GM13976 (cell line): Measurements from ENCODE around the gene BRD1.
A peak's percentile ranks its signal among the peaks of the same experiment; 100 is the strongest.

Experiments used
- DNase-seq: peaks from one replicate; pipeline ENCODE4 v3.0.0; 2012; ENCODE audit warnings: low spot score
- in situ Hi-C: fragments of 300-500 bp; cut with MboI; formaldehyde crosslinking; loops from one replicate; pipeline ENCODE4 v1.12.0; 2022; ENCODE audit warnings: low sequenced_read_pairs, mixed read lengths, inconsistent platforms; ENCODE audit not compliant: unreplicated experiment
- TF ChIP-seq, protein P1 (sequence below): IDR thresholded peaks from 2 replicates; pipeline ENCODE4 v1.5.1; 2012; ENCODE audit warnings: borderline replicate concordance, mild to moderate bottlenecking; ENCODE audit not compliant: insufficient read depth; ENCODE audit errors: extremely low read depth, missing control alignments, control extremely low read depth

BRD1 gene

DNA sequence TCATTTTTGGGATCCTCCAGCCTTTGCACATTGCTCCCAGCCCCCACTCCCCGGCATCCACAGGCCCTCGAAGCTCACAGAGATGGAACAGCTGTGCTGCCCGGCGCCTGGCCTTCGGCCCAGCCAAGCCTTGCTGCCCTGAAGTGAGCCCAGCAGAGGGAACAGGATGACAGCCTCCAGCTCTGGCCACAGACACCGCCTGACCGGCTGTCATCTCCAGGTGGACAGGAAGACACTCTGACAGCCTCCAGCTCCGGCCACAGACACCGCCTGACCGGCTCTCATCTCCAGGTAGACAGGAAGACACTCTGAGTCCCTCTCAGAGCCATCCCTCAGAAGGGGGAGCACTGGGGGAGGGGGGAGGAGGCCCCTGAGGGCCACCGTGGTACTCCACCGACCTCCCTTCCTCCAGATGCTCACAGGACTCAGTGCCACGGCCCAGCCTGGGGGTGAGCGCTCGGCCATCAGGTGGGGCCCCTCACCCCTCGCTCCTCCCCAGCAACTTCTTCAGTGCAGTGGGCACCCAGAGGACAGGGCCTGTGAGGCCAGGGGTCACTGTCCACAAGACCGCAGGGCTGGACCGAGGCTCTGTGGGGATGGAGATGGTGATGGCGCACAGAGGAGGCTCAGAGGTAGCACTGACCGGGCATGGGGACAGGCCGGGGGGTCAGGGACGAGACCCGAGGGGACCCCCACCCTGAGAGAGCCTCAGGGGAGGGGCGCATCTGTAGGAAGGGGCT is 58.6 kb downstream of the BRD1 start:
- TF ChIP-seq, protein P1, sequence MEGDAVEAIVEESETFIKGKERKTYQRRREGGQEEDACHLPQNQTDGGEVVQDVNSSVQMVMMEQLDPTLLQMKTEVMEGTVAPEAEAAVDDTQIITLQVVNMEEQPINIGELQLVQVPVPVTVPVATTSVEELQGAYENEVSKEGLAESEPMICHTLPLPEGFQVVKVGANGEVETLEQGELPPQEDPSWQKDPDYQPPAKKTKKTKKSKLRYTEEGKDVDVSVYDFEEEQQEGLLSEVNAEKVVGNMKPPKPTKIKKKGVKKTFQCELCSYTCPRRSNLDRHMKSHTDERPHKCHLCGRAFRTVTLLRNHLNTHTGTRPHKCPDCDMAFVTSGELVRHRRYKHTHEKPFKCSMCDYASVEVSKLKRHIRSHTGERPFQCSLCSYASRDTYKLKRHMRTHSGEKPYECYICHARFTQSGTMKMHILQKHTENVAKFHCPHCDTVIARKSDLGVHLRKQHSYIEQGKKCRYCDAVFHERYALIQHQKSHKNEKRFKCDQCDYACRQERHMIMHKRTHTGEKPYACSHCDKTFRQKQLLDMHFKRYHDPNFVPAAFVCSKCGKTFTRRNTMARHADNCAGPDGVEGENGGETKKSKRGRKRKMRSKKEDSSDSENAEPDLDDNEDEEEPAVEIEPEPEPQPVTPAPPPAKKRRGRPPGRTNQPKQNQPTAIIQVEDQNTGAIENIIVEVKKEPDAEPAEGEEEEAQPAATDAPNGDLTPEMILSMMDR: no peak
- in situ Hi-C loops: loop anchor here (25.0 kb wide), 1 partner anchor 268 kb away; no protein-coding TSS in a partner anchor
- no peak for DNase-seq

DNA sequence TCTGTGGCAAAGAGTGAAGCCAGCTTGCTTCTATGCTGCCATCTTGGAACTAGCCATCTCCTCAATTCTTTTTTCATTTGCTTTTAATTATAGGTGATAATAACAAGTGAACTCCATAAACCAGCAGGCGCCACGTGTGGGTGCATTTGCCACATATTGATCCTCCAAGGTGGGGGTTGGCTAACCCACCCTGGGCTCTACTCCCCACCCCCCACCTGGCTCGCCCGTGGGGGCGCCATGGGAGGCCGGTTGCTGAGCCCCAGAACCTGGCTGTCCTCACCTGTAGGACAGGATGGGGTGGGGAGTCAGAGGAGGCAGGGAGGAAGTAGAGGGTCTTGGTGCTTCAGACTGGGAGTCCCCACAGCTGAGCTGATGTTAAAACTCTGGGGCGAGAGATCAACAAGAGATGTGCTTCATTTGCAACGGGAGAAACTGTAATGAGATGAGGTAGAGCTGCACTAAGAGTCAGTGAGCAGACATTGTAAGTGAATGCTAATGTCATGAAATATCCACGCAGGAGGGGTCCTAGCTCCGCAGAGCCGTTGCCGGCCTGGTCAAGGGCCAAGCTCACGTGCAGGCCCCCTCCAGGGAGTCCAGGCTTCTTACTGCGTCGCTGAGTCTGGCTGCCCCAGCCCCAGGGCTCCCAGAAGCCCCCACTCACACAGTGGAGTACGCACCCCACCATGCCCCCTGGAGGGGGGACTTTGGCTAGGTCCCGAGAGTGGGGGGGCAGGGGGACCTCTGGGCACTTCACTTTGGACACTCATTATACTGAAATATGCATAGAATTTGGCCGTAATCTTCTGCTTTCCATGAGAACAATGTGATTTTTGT is 59.4 kb downstream of the BRD1 start:
- DNase-seq: no peak
- in situ Hi-C loops: loop anchor here (25.0 kb wide), 1 partner anchor 269 kb away; no protein-coding TSS in a partner anchor

DNA sequence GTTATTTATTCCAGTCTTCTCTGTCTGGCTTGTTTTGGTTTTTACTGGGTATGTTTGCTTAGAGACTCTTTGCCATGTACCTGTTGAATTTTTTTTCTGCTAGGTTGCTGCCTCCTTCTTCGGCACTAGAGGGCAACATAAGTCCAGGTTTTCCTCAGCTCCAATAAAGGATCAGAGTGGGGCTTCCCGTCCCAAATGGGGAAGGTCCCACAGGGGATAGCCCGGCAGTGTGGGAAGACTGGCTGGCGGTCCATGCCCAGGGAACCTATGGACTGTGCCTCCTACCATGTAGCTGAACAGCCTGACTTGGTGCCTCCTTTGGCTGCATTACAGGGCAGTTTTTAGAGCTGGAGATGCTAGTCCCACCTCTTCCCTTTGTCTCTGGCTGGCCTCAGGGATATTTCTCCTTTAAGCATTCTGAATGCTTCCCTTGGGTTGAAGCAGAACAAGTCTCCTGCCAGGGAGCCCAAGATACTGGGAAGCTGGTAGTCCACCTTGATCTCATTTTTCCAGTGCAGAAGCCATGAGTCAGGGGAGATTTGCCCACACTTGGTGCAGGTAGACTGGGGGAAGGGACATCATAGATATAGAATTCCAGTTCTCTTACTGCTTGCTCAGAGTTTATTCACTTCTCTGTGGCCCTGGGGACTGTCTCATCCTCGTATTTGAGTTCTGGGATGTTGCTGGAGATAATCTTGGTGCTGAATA is 60.2 kb downstream of the BRD1 start:
- TF ChIP-seq, protein P1: peak; percentile 56

More for the DNA sequence above, 59.4 kb downstream of the BRD1 start:
- TF ChIP-seq, protein P1: no peak

DNA sequence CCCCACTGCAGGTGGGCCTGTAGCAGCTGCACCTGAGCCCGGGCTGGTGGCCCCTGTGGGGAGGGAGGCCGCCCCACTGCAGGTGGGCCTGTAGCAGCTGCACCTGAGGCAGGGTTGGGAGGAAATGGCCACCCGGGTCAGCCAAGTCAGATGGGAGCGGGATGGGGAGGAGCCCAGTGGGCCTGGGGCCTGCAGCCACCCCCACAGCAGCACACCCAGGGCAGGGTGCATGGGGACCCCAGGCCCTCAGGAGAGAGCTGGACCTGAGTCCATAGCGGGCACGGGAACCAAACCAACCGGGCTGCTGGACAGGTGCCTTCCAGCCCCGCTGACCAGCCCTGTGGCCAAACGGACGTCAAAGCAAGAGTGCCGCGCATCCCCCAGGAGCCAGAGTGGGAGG is 61.7 kb downstream of the BRD1 start:
- TF ChIP-seq, protein P1: no peak
- in situ Hi-C loops: loop anchor here (25.0 kb wide), 1 partner anchor 271 kb away; no protein-coding TSS in a partner anchor
- DNase-seq: no peak

More for the DNA sequence above, 60.2 kb downstream of the BRD1 start:
- in situ Hi-C loops: loop anchor here (25.0 kb wide), 1 partner anchor 270 kb away; no protein-coding TSS in a partner anchor
- peak; percentile 80 for DNase-seq

DNA sequence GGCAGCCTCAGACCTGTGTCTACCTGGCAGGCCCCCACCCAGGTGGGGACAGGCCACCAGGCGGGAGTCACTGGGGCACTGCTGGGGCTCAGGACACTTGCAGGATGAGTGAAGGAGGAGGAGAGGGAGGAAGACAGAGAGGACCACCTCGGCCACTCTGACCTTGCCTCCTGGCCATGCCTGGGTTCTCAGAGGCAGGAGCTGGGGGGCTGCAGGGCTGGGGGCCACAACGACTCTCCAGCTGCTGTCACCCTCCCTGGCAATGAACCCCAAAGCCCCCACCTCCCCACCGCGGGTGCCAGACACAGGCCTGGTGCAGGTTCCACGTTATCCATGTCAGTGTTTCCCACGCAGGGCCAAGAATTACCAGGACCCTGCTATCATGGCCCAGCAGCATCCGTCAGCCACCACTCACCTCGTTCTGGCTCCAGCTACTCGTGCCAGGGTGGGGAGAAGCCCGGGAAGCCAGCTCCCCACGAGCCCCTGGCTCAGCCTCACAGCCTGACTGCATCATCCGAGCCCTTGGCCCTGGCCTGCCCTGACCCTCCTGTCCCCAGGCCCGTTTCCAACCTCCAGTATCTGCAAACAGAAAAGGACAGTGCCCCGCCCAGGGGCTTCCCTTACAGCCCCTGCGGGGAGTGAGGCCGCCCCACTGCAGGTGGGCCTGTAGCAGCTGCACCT is 62.4 kb downstream of the BRD1 start:
- TF ChIP-seq, protein P1: no peak
- DNase-seq: no peak
- in situ Hi-C loops: loop anchor here (25.0 kb wide), 1 partner anchor 272 kb away; no protein-coding TSS in a partner anchor
